ENCODE measurements around the gene SCUBE3. TPM values are rescaled to one million over a fixed set of nuclear protein-coding genes. Genes with fewer than 3 reads are reported as not detected.

Gene SCUBE3
- total RNA-seq, 8 experiments from 2014 or later = 2.6 to 14.6 (median 3.3) TPM

- 77 to 100% (median 90%) methylated on average over 1 to 6 of the region's 7 CpGs; no CpG with 5 or more reads in 5 of the 10 experiments for WGBS, 10 experiments
- in situ Hi-C loops (cut with MboI; ENCODE audit: low pct_unique_long_range_greater_than_20kb in 2 of 9, low sequenced_read_pairs in 9 of 9, unreplicated experiment in 9 of 9) = loop anchor here in 2 of 9 experiments (10.0 to 25.0 kb wide), 2 partner anchors 58 to 216 kb away; partner anchors contain the start of gene TCP11 (in 1 of the 2)
- no peak overlapping the region for H3K27ac ChIP-seq
- no peak overlapping the region for H3K4me3 ChIP-seq
- H3K4me1 ChIP-seq (replicated peaks in 1 of 2) = no peaks in the 10 kb centered on the region
- no peak for ATAC-seq (replicated peaks in 6 of 8)
Observed at GRCh38 chr6:35203152-35203670, 10.5 kb upstream of the SCUBE3 start.

- no peaks in the 10 kb centered on the region for H3K4me1 ChIP-seq (replicated peaks in 1 of 2)
- ATAC-seq (replicated peaks in 6 of 8) = no peak
- 17 to 83% (median 60%) methylated on average over 1 to 2 of the region's 2 CpGs; no CpG with 5 or more reads in 3 of the 10 experiments for WGBS, 10 experiments
- in situ Hi-C loops (cut with MboI; ENCODE audit: low pct_unique_long_range_greater_than_20kb in 2 of 9, low sequenced_read_pairs in 9 of 9, unreplicated experiment in 9 of 9) = loop anchor here in 2 of 9 experiments (10.0 to 25.0 kb wide), 2 partner anchors 59 to 216 kb away; partner anchors contain the start of gene TCP11 (in 1 of the 2)
- H3K4me3 ChIP-seq = no peak overlapping the region
- no peak overlapping the region for H3K27ac ChIP-seq
Observed at GRCh38 chr6:35203680-35204079, 10.1 kb upstream of the SCUBE3 start.

- ATAC-seq (replicated peaks in 6 of 8) = no peak
- Histone ChIP-seq H3K4me1 (replicated peaks in 1 of 2) (no peaks in the 10 kb centered on the region), H3K4me3 (no peak overlapping the region), H3K27ac (no peak overlapping the region)
- WGBS, 10 experiments = 67 to 100% (median 83%) methylated on average over 1 of the region's 1 CpG; no CpG with 5 or more reads in 5 of the 10 experiments
- in situ Hi-C loops (cut with MboI; ENCODE audit: low pct_unique_long_range_greater_than_20kb in 2 of 9, low sequenced_read_pairs in 9 of 9, unreplicated experiment in 9 of 9) = loop anchor here in 2 of 9 experiments (10.0 to 25.0 kb wide), 2 partner anchors 62 to 219 kb away; partner anchors contain the start of gene TCP11 (in 1 of the 2)
Observed at GRCh38 chr6:35206346-35206745, 7.4 kb upstream of the SCUBE3 start.

- 0 to 100% (median 48%) methylated on average over 1 to 4 of the region's 4 CpGs; no CpG with 5 or more reads in 4 of the 10 experiments for WGBS, 10 experiments
- ATAC-seq (replicated peaks in 6 of 8) = no peak
- Histone ChIP-seq H3K27ac (no peak overlapping the region), H3K4me1 (replicated peaks in 1 of 2) (peaks cover 7 to 11% of the 10 kb centered on the region in 2 donors), H3K4me3 (no peak overlapping the region)
- in situ Hi-C loops (cut with MboI; ENCODE audit: low pct_unique_long_range_greater_than_20kb in 2 of 9, low sequenced_read_pairs in 9 of 9, unreplicated experiment in 9 of 9) = loop anchor here in 2 of 9 experiments (10.0 to 25.0 kb wide), 2 partner anchors 64 to 221 kb away; partner anchors contain the start of gene TCP11 (in 1 of the 2)
Observed at GRCh38 chr6:35208419-35208818, 5.3 kb upstream of the SCUBE3 start.

GRCh38 chr6:35209081-35209480, 4.7 kb upstream of the SCUBE3 start:
- H3K27ac ChIP-seq = no peak overlapping the region
- no peak for ATAC-seq (replicated peaks in 6 of 8)
- H3K4me3 ChIP-seq = no peak overlapping the region
- peaks cover 7 to 11% of the 10 kb centered on the region in 2 donors for H3K4me1 ChIP-seq (replicated peaks in 1 of 2)
- WGBS, 10 experiments = 80% methylated on average over 1 of the region's 1 CpG; no CpG with 5 or more reads in 9 of the 10 experiments
- in situ Hi-C loops (cut with MboI; ENCODE audit: low pct_unique_long_range_greater_than_20kb in 2 of 9, low sequenced_read_pairs in 9 of 9, unreplicated experiment in 9 of 9) = loop anchor here in 2 of 9 experiments (10.0 to 25.0 kb wide), 2 partner anchors 64 to 222 kb away; partner anchors contain the start of gene TCP11 (in 1 of the 2)

- H3K27ac ChIP-seq = no peak overlapping the region
- in situ Hi-C loops (cut with MboI; ENCODE audit: low pct_unique_long_range_greater_than_20kb in 2 of 9, low sequenced_read_pairs in 9 of 9, unreplicated experiment in 9 of 9) = loop anchor here in 2 of 9 experiments (10.0 to 25.0 kb wide), 2 partner anchors 65 to 222 kb away; partner anchors contain the start of gene TCP11 (in 1 of the 2)
- H3K4me3 ChIP-seq = no peak overlapping the region
- WGBS, 10 experiments = 50 to 88% (median 88%) methylated on average over 1 to 2 of the region's 2 CpGs; no CpG with 5 or more reads in 7 of the 10 experiments
- H3K4me1 ChIP-seq (replicated peaks in 1 of 2) = peaks cover 7 to 11% of the 10 kb centered on the region in 2 donors
- no peak for ATAC-seq (replicated peaks in 6 of 8)
Observed at GRCh38 chr6:35209622-35210247, 4.0 kb upstream of the SCUBE3 start.

- WGBS, 10 experiments = 0 to 3% methylated on average over 1 to 12 of the region's 51 CpGs; no CpG with 5 or more reads in 8 of the 10 experiments
- Histone ChIP-seq H3K27ac (peak overlapping the region; percentile 82 to 91), H3K4me1 (replicated peaks in 1 of 2) (peaks cover 35 to 43% of the 10 kb centered on the region in 2 donors), H3K4me3 (peak overlapping the region; percentile 52 to 86 (median 57))
- in situ Hi-C loops (cut with MboI; ENCODE audit: low pct_unique_long_range_greater_than_20kb in 2 of 9, low sequenced_read_pairs in 9 of 9, unreplicated experiment in 9 of 9) = loop anchor here in 2 of 9 experiments (25.0 kb wide), 1 partner anchor 226 kb away; no protein-coding TSS in a partner anchor
- peak; percentile 6 to 81 (median 64) for ATAC-seq (replicated peaks in 6 of 8)
Observed at GRCh38 chr6:35213298-35213791, 411 bp upstream of the SCUBE3 start.

GRCh38 chr6:35214869-35215664, 1.3 kb downstream of the SCUBE3 start:
- in situ Hi-C loops (cut with MboI; ENCODE audit: low pct_unique_long_range_greater_than_20kb in 2 of 9, low sequenced_read_pairs in 9 of 9, unreplicated experiment in 9 of 9) = loop anchor here in 2 of 9 experiments (25.0 kb wide), 1 partner anchor 228 kb away; no protein-coding TSS in a partner anchor
- ATAC-seq (replicated peaks in 6 of 8) = no peak
- peak overlapping the region; percentile 52 to 86 (median 57) for H3K4me3 ChIP-seq
- no peak overlapping the region for H3K27ac ChIP-seq
- 0 to 61% (median 9%) methylated on average over 3 to 11 of the region's 18 CpGs; no CpG with 5 or more reads in 1 of the 10 experiments for WGBS, 10 experiments
- H3K4me1 ChIP-seq (replicated peaks in 1 of 2) = peaks cover 39 to 56% of the 10 kb centered on the region in 2 donors

- H3K4me1 ChIP-seq (replicated peaks in 1 of 2) = peaks cover 39 to 56% of the 10 kb centered on the region in 2 donors
- ATAC-seq (replicated peaks in 6 of 8) = no peak
- H3K27ac ChIP-seq = no peak overlapping the region
- H3K4me3 ChIP-seq = peak overlapping the region in 3 of 5 donors; percentile 52 to 86 (median 54)
- 60 to 83% (median 69%) methylated on average over 1 to 4 of the region's 6 CpGs; no CpG with 5 or more reads in 6 of the 10 experiments for WGBS, 10 experiments
- in situ Hi-C loops (cut with MboI; ENCODE audit: low pct_unique_long_range_greater_than_20kb in 2 of 9, low sequenced_read_pairs in 9 of 9, unreplicated experiment in 9 of 9) = loop anchor here in 2 of 9 experiments (25.0 kb wide), 1 partner anchor 229 kb away; no protein-coding TSS in a partner anchor
Observed at GRCh38 chr6:35215665-35216411, 2.1 kb downstream of the SCUBE3 start.

- in situ Hi-C loops (cut with MboI; ENCODE audit: low pct_unique_long_range_greater_than_20kb in 2 of 9, low sequenced_read_pairs in 9 of 9, unreplicated experiment in 9 of 9) = loop anchor here in 2 of 9 experiments (25.0 kb wide), 1 partner anchor 229 kb away; no protein-coding TSS in a partner anchor
- no peak overlapping the region for H3K27ac ChIP-seq
- H3K4me3 ChIP-seq = no peak overlapping the region
- 83 to 100% (median 100%) methylated on average over 1 of the region's 1 CpG; no CpG with 5 or more reads in 5 of the 10 experiments for WGBS, 10 experiments
- H3K4me1 ChIP-seq (replicated peaks in 1 of 2) = peaks cover 39 to 56% of the 10 kb centered on the region in 2 donors
- ATAC-seq (replicated peaks in 6 of 8) = no peak
Observed at GRCh38 chr6:35216412-35216732, 2.6 kb downstream of the SCUBE3 start.

- WGBS, 10 experiments = 35 to 80% (median 52%) methylated on average over 2 to 7 of the region's 17 CpGs; no CpG with 5 or more reads in 2 of the 10 experiments
- in situ Hi-C loops (cut with MboI; ENCODE audit: low pct_unique_long_range_greater_than_20kb in 2 of 9, low sequenced_read_pairs in 9 of 9, unreplicated experiment in 9 of 9) = loop anchor here in 2 of 9 experiments (25.0 kb wide), 1 partner anchor 230 kb away; no protein-coding TSS in a partner anchor
- H3K27ac ChIP-seq = no peak overlapping the region
- peaks cover 39 to 56% of the 10 kb centered on the region in 2 donors for H3K4me1 ChIP-seq (replicated peaks in 1 of 2)
- no peak for ATAC-seq (replicated peaks in 6 of 8)
- no peak overlapping the region for H3K4me3 ChIP-seq
Observed at GRCh38 chr6:35216851-35217811, 3.4 kb downstream of the SCUBE3 start.
